Measurements from ENCODE around the gene DOCK3. TPM values are rescaled to one million over a fixed set of nuclear protein-coding genes. Genes with fewer than 3 reads are reported as not detected.

Gene DOCK3
- total RNA-seq, 8 experiments from 2014 or later, result 1.0 to 17.3 (median 9.7) TPM

- no peak overlapping the region for H3K27ac ChIP-seq
- H3K4me1 ChIP-seq (replicated peaks in 1 of 2), result no peaks in the 10 kb centered on the region
- ATAC-seq (replicated peaks in 6 of 8), result peak in 7 of 8 experiments; percentile 32 to 84 (median 76)
- H3K4me3 ChIP-seq, result no peak overlapping the region
- WGBS, 10 experiments, result 0 to 33% (median 8%) methylated on average over 1 to 3 of the region's 4 CpGs; no CpG with 5 or more reads in 3 of the 10 experiments
- in situ Hi-C loops (cut with MboI; ENCODE audit: low pct_unique_long_range_greater_than_20kb in 2 of 9, low sequenced_read_pairs in 9 of 9, unreplicated experiment in 9 of 9), result loop anchor here in 6 of 9 experiments (10.0 to 25.0 kb wide), 5 partner anchors 260 to 760 kb away; partner anchors contain the start of genes CISH (in 5 of the 6), MAPKAPK3 (in 5 of the 6) and DOCK3 (in 1 of the 6)
Observed at GRCh38 chr3:51371943-51372557, 697.3 kb downstream of the DOCK3 start.

GRCh38 chr3:51373658-51374421 lies 699.1 kb downstream of the DOCK3 start:
- no peak for ATAC-seq (replicated peaks in 6 of 8)
- in situ Hi-C loops (cut with MboI; ENCODE audit: low pct_unique_long_range_greater_than_20kb in 2 of 9, low sequenced_read_pairs in 9 of 9, unreplicated experiment in 9 of 9), result loop anchor here in 6 of 9 experiments (10.0 to 25.0 kb wide), 5 partner anchors 262 to 762 kb away; partner anchors contain the start of genes CISH (in 5 of the 6), MAPKAPK3 (in 5 of the 6) and DOCK3 (in 1 of the 6)
- Histone ChIP-seq H3K4me3 (no peak overlapping the region), H3K4me1 (replicated peaks in 1 of 2) (no peaks in the 10 kb centered on the region), H3K27ac (no peak overlapping the region)
- 67 to 100% (median 93%) methylated on average over 1 to 2 of the region's 5 CpGs; no CpG with 5 or more reads in 6 of the 10 experiments for WGBS, 10 experiments

- in situ Hi-C loops (cut with MboI; ENCODE audit: low pct_unique_long_range_greater_than_20kb in 2 of 9, low sequenced_read_pairs in 9 of 9, unreplicated experiment in 9 of 9), result loop anchor here in 6 of 9 experiments (10.0 to 25.0 kb wide), 5 partner anchors 262 to 762 kb away; partner anchors contain the start of genes CISH (in 5 of the 6), MAPKAPK3 (in 5 of the 6) and DOCK3 (in 1 of the 6)
- no peak overlapping the region for H3K4me3 ChIP-seq
- no peak overlapping the region for H3K27ac ChIP-seq
- WGBS, 10 experiments, result 80 to 100% (median 94%) methylated on average over 1 to 6 of the region's 11 CpGs; no CpG with 5 or more reads in 1 of the 10 experiments
- ATAC-seq (replicated peaks in 6 of 8), result no peak
- no peaks in the 10 kb centered on the region for H3K4me1 ChIP-seq (replicated peaks in 1 of 2)
Observed at GRCh38 chr3:51374456-51374855, 699.7 kb downstream of the DOCK3 start.

DNA sequence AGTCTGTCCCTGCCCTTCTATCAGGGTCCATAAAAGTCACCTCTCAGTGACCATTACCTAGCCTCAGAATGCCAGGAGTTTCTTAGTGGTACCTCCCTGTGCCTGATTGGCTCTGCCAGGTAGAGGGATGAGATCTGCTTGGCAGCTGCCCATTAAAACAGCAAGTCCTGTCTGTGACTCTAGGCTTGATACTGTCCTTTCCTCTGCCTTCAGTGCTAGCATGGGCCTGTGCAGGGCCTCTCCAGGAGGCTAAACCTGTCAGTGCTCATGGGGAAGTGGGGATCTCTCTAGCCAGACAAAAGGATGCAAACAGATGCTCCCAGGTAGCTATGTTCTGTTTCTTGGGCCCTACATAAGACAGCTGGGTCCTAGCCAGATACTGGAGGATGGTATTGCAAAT lies 700.4 kb downstream of the DOCK3 start:
- no peak for ATAC-seq (replicated peaks in 6 of 8)
- Histone ChIP-seq H3K4me3 (no peak overlapping the region), H3K27ac (no peak overlapping the region), H3K4me1 (replicated peaks in 1 of 2) (no peaks in the 10 kb centered on the region)
- in situ Hi-C loops (cut with MboI; ENCODE audit: low pct_unique_long_range_greater_than_20kb in 2 of 9, low sequenced_read_pairs in 9 of 9, unreplicated experiment in 9 of 9), result loop anchor here in 4 of 9 experiments (10.0 to 25.0 kb wide), 2 partner anchors 270 to 763 kb away; partner anchors contain the start of genes CISH (in 3 of the 4) and MAPKAPK3 (in 3 of the 4)

GRCh38 chr3:51375571-51375970 lies 700.8 kb downstream of the DOCK3 start:
- in situ Hi-C loops (cut with MboI; ENCODE audit: low pct_unique_long_range_greater_than_20kb in 2 of 9, low sequenced_read_pairs in 9 of 9, unreplicated experiment in 9 of 9), result loop anchor here in 4 of 9 experiments (10.0 to 25.0 kb wide), 2 partner anchors 271 to 763 kb away; partner anchors contain the start of genes CISH (in 3 of the 4) and MAPKAPK3 (in 3 of the 4)
- Histone ChIP-seq H3K4me1 (replicated peaks in 1 of 2) (no peaks in the 10 kb centered on the region), H3K4me3 (no peak overlapping the region), H3K27ac (no peak overlapping the region)
- WGBS, 10 experiments, result 67 to 100% (median 90%) methylated on average over 1 to 4 of the region's 8 CpGs; no CpG with 5 or more reads in 4 of the 10 experiments
- no peak for ATAC-seq (replicated peaks in 6 of 8)

GRCh38 chr3:51378065-51378464 lies 703.3 kb downstream of the DOCK3 start:
- 93 to 100% (median 99%) methylated on average over 2 to 5 of the region's 5 CpGs; no CpG with 5 or more reads in 6 of the 10 experiments for WGBS, 10 experiments
- no peak for ATAC-seq (replicated peaks in 6 of 8)
- H3K4me3 ChIP-seq, result no peak overlapping the region
- peaks cover 0 to under 1% of the 10 kb centered on the region in 2 donors for H3K4me1 ChIP-seq (replicated peaks in 1 of 2)
- no peak overlapping the region for H3K27ac ChIP-seq
- in situ Hi-C loops (cut with MboI; ENCODE audit: low pct_unique_long_range_greater_than_20kb in 2 of 9, low sequenced_read_pairs in 9 of 9, unreplicated experiment in 9 of 9), result loop anchor here in 4 of 9 experiments (10.0 to 25.0 kb wide), 2 partner anchors 273 to 766 kb away; partner anchors contain the start of genes CISH (in 3 of the 4) and MAPKAPK3 (in 3 of the 4)

DNA sequence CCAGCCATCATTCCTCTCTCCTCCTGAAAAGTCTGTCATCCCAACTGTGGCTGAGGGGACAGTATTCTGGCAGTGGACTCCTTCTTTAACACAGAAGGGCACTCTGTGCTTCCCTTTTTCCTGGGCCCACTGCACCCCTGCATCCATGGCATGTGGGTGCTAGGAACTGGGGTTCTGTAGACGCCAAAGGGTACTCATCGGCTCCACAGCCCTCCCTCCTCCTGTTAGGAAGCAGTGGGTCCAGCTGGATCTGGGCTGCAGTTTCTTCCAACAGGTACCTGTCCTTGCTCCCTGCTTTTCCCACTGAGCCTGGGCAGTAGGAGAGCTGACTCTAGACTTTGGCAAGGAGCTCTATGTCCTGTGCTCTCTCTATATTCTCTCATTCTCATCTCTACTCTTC lies 704.0 kb downstream of the DOCK3 start:
- in situ Hi-C loops (cut with MboI; ENCODE audit: low pct_unique_long_range_greater_than_20kb in 2 of 9, low sequenced_read_pairs in 9 of 9, unreplicated experiment in 9 of 9), result loop anchor here in 4 of 9 experiments (10.0 to 25.0 kb wide), 2 partner anchors 274 to 766 kb away; partner anchors contain the start of genes CISH (in 3 of the 4) and MAPKAPK3 (in 3 of the 4)
- Histone ChIP-seq H3K27ac (no peak overlapping the region), H3K4me1 (replicated peaks in 1 of 2) (peaks cover 4 to 7% of the 10 kb centered on the region in 2 donors), H3K4me3 (no peak overlapping the region)
- ATAC-seq (replicated peaks in 6 of 8), result no peak
- 80 to 100% (median 83%) methylated on average over 1 to 2 of the region's 2 CpGs; no CpG with 5 or more reads in 7 of the 10 experiments for WGBS, 10 experiments

- H3K27ac ChIP-seq, result no peak overlapping the region
- H3K4me3 ChIP-seq, result no peak overlapping the region
- H3K4me1 ChIP-seq (replicated peaks in 1 of 2), result peaks cover 7% of the 10 kb centered on the region in 2 donors
- WGBS, 10 experiments, result 68 to 100% (median 71%) methylated on average over 1 to 7 of the region's 8 CpGs; no CpG with 5 or more reads in 5 of the 10 experiments
- in situ Hi-C loops (cut with MboI; ENCODE audit: low pct_unique_long_range_greater_than_20kb in 2 of 9, low sequenced_read_pairs in 9 of 9, unreplicated experiment in 9 of 9), result loop anchor here in 4 of 9 experiments (10.0 to 25.0 kb wide), 2 partner anchors 274 to 767 kb away; partner anchors contain the start of genes CISH (in 3 of the 4) and MAPKAPK3 (in 3 of the 4)
- ATAC-seq (replicated peaks in 6 of 8), result no peak
Observed at GRCh38 chr3:51379301-51379700, 704.6 kb downstream of the DOCK3 start.

DNA sequence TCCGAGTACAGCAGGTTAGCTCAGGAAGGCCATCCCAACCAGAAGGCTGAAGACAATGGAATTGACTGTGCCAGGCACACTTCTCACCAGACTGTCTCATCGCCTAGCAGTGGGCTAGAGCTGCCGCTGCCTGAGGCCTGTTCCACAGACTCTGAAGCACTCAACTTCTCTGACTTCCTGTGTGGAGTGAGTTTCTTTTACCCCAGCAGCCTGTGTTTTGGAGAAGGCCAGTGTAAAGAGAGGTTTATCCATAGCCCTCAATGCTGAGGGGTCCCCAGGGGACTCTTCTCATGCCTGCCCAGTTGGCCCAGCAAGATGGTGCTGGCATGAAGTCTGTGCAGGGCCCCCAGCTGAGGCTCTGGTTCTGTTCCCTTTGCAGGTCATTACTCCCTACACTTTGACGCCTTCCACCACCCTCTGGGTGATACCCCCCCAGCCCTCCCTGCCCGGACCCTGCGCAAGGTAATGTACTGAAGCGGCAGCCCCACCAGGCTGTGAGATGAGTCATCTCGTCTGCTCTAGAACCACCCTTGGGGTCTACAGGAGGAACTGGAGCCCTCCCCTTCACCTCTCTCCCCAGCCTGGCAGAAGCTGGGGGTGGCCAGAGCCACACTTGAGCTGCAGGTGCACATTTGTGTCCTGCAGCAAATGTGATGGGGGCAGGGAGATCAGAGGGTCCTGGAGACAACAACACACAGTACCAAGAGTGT lies 705.2 kb downstream of the DOCK3 start:
- H3K4me1 ChIP-seq (replicated peaks in 1 of 2), result peaks cover 7% of the 10 kb centered on the region in 2 donors
- no peak overlapping the region for H3K27ac ChIP-seq
- no peak overlapping the region for H3K4me3 ChIP-seq
- in situ Hi-C loops (cut with MboI; ENCODE audit: low pct_unique_long_range_greater_than_20kb in 2 of 9, low sequenced_read_pairs in 9 of 9, unreplicated experiment in 9 of 9), result loop anchor here in 4 of 9 experiments (10.0 to 25.0 kb wide), 2 partner anchors 275 to 768 kb away; partner anchors contain the start of genes CISH (in 3 of the 4) and MAPKAPK3 (in 3 of the 4)
- no peak for ATAC-seq (replicated peaks in 6 of 8)
- WGBS, 10 experiments, result 79 to 100% (median 85%) methylated on average over 1 to 3 of the region's 8 CpGs; no CpG with 5 or more reads in 6 of the 10 experiments

DNA sequence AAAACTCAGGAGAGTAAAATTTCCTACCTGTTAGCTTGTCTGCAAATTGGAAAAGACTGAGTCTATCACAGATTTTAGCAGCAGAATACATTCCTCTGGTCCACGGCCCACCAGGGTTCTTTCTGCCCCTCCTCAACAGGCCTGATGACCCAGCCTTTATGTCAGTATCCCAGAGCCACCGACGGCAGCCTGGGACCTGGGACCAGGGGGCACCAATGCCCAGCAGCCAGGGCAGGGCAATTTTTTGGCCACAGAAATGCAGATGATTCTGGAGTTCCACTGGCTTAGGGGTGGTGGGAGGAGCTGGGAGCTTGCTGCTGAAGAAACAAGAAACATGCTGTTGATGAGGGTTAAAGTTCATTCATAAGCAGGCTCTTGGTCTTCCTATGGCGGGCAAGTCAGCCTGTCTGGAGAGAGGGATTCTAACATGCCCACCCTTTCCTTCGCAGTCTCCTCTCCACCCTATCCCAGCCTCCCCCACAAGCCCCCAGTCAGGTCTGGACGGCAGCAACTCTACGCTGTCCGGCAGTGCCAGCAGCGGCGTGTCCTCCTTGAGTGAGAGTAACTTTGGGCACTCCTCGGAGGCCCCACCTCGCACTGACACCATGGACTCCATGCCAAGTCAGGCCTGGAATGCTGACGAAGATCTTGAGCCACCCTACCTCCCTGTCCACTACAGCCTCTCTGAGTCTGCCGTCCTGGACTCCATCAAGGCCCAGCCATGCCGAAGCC lies 706.0 kb downstream of the DOCK3 start:
- ATAC-seq (replicated peaks in 6 of 8), result no peak
- in situ Hi-C loops (cut with MboI; ENCODE audit: low pct_unique_long_range_greater_than_20kb in 2 of 9, low sequenced_read_pairs in 9 of 9, unreplicated experiment in 9 of 9), result loop anchor here in 3 of 9 experiments (25.0 kb wide), 1 partner anchor 768 kb away; the partner anchor contains the start of genes CISH (in 3 of the 3) and MAPKAPK3 (in 3 of the 3)
- no peak overlapping the region for H3K27ac ChIP-seq
- H3K4me3 ChIP-seq, result no peak overlapping the region
- peaks cover 7 to 8% of the 10 kb centered on the region in 2 donors for H3K4me1 ChIP-seq (replicated peaks in 1 of 2)
- 61 to 100% (median 96%) methylated on average over 1 to 12 of the region's 15 CpGs; no CpG with 5 or more reads in 4 of the 10 experiments for WGBS, 10 experiments

GRCh38 chr3:51381333-51381705 lies 706.6 kb downstream of the DOCK3 start:
- Histone ChIP-seq H3K27ac (no peak overlapping the region), H3K4me1 (replicated peaks in 1 of 2) (peaks cover 12 to 14% of the 10 kb centered on the region in 2 donors), H3K4me3 (no peak overlapping the region)
- in situ Hi-C loops (cut with MboI; ENCODE audit: low pct_unique_long_range_greater_than_20kb in 2 of 9, low sequenced_read_pairs in 9 of 9, unreplicated experiment in 9 of 9), result loop anchor here in 3 of 9 experiments (25.0 kb wide), 1 partner anchor 769 kb away; the partner anchor contains the start of genes CISH (in 3 of the 3) and MAPKAPK3 (in 3 of the 3)
- no peak for ATAC-seq (replicated peaks in 6 of 8)
- WGBS, 10 experiments, result 100% methylated on average over 1 of the region's 18 CpGs; no CpG with 5 or more reads in 7 of the 10 experiments
